COLO668 (cell line): ENCODE data around the gene FEN1.
A peak's percentile ranks its signal among the peaks of the same experiment; 100 is the strongest.

Source experiments
- DNase-seq: peaks from one replicate; lab custom pipeline; 2025; ENCODE audit not compliant: unreplicated experiment; lab: John Stamatoyannopoulos, UW

Gene FEN1

GRCh38 chr11:61792310-61793082 is at the start of gene FEN1, which contains the start of gene TMEM258:
Gene FEN1, plus strand, starts transcription at chr11:61792911. Its CDS starts 2,451 bp downstream, at chr11:61795362.
Gene TMEM258, minus strand, starts transcription at chr11:61792599. Its CDS starts 41 bp downstream, at chr11:61792558.
- peak; percentile 90 for DNase-seq

- DNase-seq = no peak
These were observed 49.1 kb upstream of the FEN1 start for GRCh38 chr11:61743486-61744095.

- no peak for DNase-seq
These were observed 48.5 kb upstream of the FEN1 start for GRCh38 chr11:61744181-61744580.

- DNase-seq = no peak
These were observed 48.0 kb upstream of the FEN1 start for GRCh38 chr11:61744609-61745156.

GRCh38 chr11:61745781-61746441 is 46.8 kb upstream of the FEN1 start:
- peak; percentile 7 for DNase-seq

GRCh38 chr11:61746442-61747191 is 46.1 kb upstream of the FEN1 start:
- DNase-seq = no peak

- peak; percentile 72 for DNase-seq
These were observed 45.3 kb upstream of the FEN1 start for GRCh38 chr11:61747192-61747966.

- DNase-seq = no peak
These were observed 44.8 kb upstream of the FEN1 start for GRCh38 chr11:61747967-61748285.

- no peak for DNase-seq
These were observed 43.0 kb upstream of the FEN1 start for GRCh38 chr11:61749591-61750217.

GRCh38 chr11:61750631-61751273 is 42.0 kb upstream of the FEN1 start:
- no peak for DNase-seq

GRCh38 chr11:61751384-61751783 is 41.3 kb upstream of the FEN1 start:
- no peak for DNase-seq

- DNase-seq = peak; percentile 53
These were observed 40.4 kb upstream of the FEN1 start, which contains the start of gene MYRF for GRCh38 chr11:61752117-61752924. Gene MYRF, plus strand, starts transcription at chr11:61752636. Its CDS starts 109 bp downstream, at chr11:61752745.

GRCh38 chr11:61752925-61753521 is 39.7 kb upstream of the FEN1 start:
- DNase-seq = no peak

GRCh38 chr11:61753672-61754071 is 39.0 kb upstream of the FEN1 start:
- DNase-seq = no peak

GRCh38 chr11:61754534-61755482 is 37.9 kb upstream of the FEN1 start:
- no peak for DNase-seq

- no peak for DNase-seq
These were observed 36.6 kb upstream of the FEN1 start for GRCh38 chr11:61756147-61756451.
